DOHH2 (cell line): ENCODE data around the gene RFPL4A.

ENCODE experiments used
- H3F3A ChIP-seq: fragments of 200-600 bp; sonication (generic), shearing (Covaris generic); 2 replicates; pipeline ENCODE4 v1.6.0; 2016; ENCODE audit warnings: antibody characterized with exemption, mild to moderate bottlenecking; ENCODE audit not compliant: control insufficient read depth, insufficient read depth
- H3K27ac ChIP-seq: fragments of 200-600 bp; sonication (generic); 2 replicates; pipeline ENCODE4 v1.5.1; 2014; ENCODE audit warnings: low read depth, mild to moderate bottlenecking, low read length, moderate library complexity
- H3K27me3 ChIP-seq: fragments of 200-600 bp; sonication (generic); 2 replicates; pipeline ENCODE4 v1.6.1; 2014; ENCODE audit warnings: mild to moderate bottlenecking, low read length, mixed read lengths; ENCODE audit not compliant: control insufficient read depth
- H3K36me3 ChIP-seq: fragments of 200-600 bp; sonication (generic); 2 replicates; pipeline ENCODE4 v1.6.1; 2014; ENCODE audit warnings: mild to moderate bottlenecking, low read length, moderate library complexity, mixed read lengths; ENCODE audit not compliant: control insufficient read depth
- H3K4me1 ChIP-seq: fragments of 200-600 bp; sonication (generic); 2 replicates; pipeline ENCODE4 v1.6.1; 2014; ENCODE audit warnings: mild to moderate bottlenecking, low read length, mixed read lengths; ENCODE audit not compliant: control insufficient read depth
- H3K4me2 ChIP-seq: fragments of 200-600 bp; sonication (generic); 2 replicates; pipeline ENCODE4 v1.6.0; 2014; ENCODE audit warnings: mild to moderate bottlenecking, low read length, moderate library complexity
- H3K4me3 ChIP-seq: fragments of 200-600 bp; sonication (generic); 2 replicates; pipeline ENCODE4 v1.5.1; 2014; ENCODE audit warnings: mild to moderate bottlenecking, low read length, mixed read lengths
- H3K79me2 ChIP-seq: fragments of 200-600 bp; sonication (generic); 2 replicates; pipeline ENCODE4 v1.6.1; 2014; ENCODE audit warnings: mild to moderate bottlenecking, low read length, mixed read lengths; ENCODE audit not compliant: control insufficient read depth
- H3K9me2 ChIP-seq: fragments of 200-600 bp; sonication (generic); replicated peaks from 2 replicates; pipeline ENCODE4 v1.6.1; 2014; ENCODE audit warnings: mild to moderate bottlenecking, low read length, mixed read lengths; ENCODE audit not compliant: control insufficient read depth
- H3K9me3 ChIP-seq: fragments of 200-600 bp; sonication (generic); 2 replicates; pipeline ENCODE4 v1.6.1; 2014; ENCODE audit warnings: antibody characterized with exemption, low read length, mixed read lengths; ENCODE audit not compliant: control insufficient read depth, insufficient read depth
- H4K20me1 ChIP-seq: fragments of 200-600 bp; sonication (generic); 2 replicates; pipeline ENCODE4 v1.6.0; 2014; ENCODE audit warnings: low read depth, mild to moderate bottlenecking, antibody characterized with exemption, low read length, moderate library complexity; ENCODE audit not compliant: control insufficient read depth, insufficient read depth
- CTCF ChIP-seq: fragments of 200-600 bp; sonication (generic); IDR thresholded peaks from one replicate; pipeline ENCODE4 v1.5.1; 2014; ENCODE audit warnings: antibody characterized with exemption, mild to moderate bottlenecking, low read depth, low read length; ENCODE audit not compliant: poor library complexity, severe bottlenecking
- EZH2phosphoT487 ChIP-seq: fragments of 200-600 bp; sonication (generic); IDR thresholded peaks from 2 replicates; pipeline ENCODE4 v1.6.1; 2017; ENCODE audit warnings: borderline replicate concordance, mild to moderate bottlenecking, antibody characterized with exemption, low read length, moderate library complexity, mixed read lengths

Gene RFPL4A

DNA sequence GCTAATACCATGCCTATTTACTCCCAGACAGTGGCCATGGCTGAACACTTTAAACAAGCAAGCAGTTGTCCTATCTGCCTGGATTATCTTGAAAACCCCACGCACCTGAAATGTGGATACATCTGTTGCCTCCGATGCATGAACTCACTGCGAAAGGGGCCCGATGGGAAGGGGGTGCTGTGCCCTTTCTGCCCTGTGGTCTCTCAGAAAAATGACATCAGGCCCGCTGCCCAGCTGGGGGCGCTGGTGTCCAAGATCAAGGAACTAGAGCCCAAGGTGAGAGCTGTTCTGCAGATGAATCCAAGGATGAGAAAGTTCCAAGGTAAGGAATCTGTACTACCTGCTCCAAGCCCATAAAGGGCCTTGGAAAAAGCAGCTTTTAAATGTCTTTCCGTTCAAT is 18.6 kb downstream of the RFPL4A start:
- TF ChIP-seq EZH2phosphoT487 = no peak
- TF ChIP-seq CTCF = peak; percentile 84
- no peak overlapping the region for H3K4me3 ChIP-seq
- H3K27ac ChIP-seq = no peak overlapping the region
- H3K4me1 ChIP-seq = no peaks in the 10 kb centered on the region
- no peaks in the 10 kb centered on the region for H3K9me3 ChIP-seq
- no peaks in the 10 kb centered on the region for H3F3A ChIP-seq
- H3K79me2 ChIP-seq = no peaks in the 10 kb centered on the region
- no peaks in the 10 kb centered on the region for H3K9me2 ChIP-seq
- no peaks in the 10 kb centered on the region for H4K20me1 ChIP-seq
- H3K27me3 ChIP-seq = no peaks in the 10 kb centered on the region
- H3K36me3 ChIP-seq = no peaks in the 10 kb centered on the region
- no peak overlapping the region for H3K4me2 ChIP-seq

DNA sequence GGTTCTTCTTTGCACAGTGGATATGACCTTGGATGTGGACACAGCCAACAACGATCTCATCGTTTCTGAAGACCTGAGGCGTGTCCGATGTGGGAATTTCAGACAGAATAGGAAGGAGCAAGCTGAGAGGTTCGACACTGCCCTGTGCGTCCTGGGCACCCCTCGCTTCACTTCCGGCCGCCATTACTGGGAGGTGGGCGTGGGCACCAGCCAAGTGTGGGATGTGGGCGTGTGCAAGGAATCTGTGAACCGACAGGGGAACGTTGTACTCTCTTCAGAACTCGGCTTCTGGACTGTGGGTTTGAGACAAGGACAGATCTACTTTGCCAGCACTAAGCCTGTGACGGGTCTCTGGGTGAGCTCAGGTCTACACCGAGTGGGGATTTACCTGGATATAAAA is 19.4 kb downstream of the RFPL4A start:
- no peaks in the 10 kb centered on the region for H3K9me2 ChIP-seq
- H3K79me2 ChIP-seq = no peaks in the 10 kb centered on the region
- no peaks in the 10 kb centered on the region for H4K20me1 ChIP-seq
- H3K27me3 ChIP-seq = no peaks in the 10 kb centered on the region
- no peak overlapping the region for H3K27ac ChIP-seq
- no peaks in the 10 kb centered on the region for H3K9me3 ChIP-seq
- H3K4me3 ChIP-seq = no peak overlapping the region
- H3K4me1 ChIP-seq = no peaks in the 10 kb centered on the region
- TF ChIP-seq CTCF (no peak), EZH2phosphoT487 (no peak)
- H3K36me3 ChIP-seq = no peaks in the 10 kb centered on the region
- H3F3A ChIP-seq = no peaks in the 10 kb centered on the region
- H3K4me2 ChIP-seq = no peak overlapping the region

DNA sequence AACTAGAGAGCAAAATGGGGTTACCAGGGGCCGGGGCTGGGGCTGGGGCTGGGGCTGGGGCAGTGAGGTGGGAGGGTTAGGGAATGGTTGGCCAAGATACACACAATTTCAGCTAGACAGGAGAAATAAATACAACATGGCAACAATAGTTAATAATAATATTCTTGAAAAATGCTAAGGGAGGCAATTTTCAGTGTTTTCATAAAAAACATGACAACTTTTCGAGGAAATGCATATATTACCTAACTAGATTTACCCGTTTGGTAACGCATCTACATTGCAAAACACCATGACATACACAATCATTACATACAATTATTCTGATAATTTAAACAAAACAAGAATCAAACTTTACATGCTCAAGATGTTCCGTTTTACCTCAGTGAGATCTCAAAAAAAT is 22.2 kb downstream of the RFPL4A start:
- Histone ChIP-seq H3K27ac (no peak overlapping the region), H3K9me3 (no peaks in the 10 kb centered on the region), H3K4me2 (no peak overlapping the region), H3K4me1 (no peaks in the 10 kb centered on the region), H3K9me2 (no peaks in the 10 kb centered on the region), H3K36me3 (no peaks in the 10 kb centered on the region), H3K4me3 (no peak overlapping the region), H3F3A (no peaks in the 10 kb centered on the region), H3K27me3 (no peaks in the 10 kb centered on the region), H3K79me2 (no peaks in the 10 kb centered on the region), H4K20me1 (no peaks in the 10 kb centered on the region)
- no peak for TF ChIP-seq CTCF
- no peak for TF ChIP-seq EZH2phosphoT487

DNA sequence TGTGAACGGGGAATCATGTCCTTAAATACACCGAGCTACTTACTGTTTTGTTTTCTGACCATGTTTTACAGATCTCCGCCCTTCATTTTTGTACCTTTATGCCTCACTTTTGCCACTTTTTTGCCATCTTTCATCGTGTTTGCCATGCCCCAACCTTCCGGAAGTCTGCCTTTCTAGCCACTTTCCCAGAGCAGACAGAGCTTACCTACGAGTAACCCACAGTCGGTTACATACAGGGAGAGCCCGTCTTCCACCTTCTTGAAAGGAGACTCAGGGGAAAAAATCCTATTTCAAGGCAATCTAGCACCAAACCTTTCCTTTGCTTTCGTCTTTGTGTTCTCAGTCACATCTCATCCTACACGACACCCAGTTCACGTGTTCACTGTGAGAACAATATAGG is 36.1 kb downstream of the RFPL4A start:
- Histone ChIP-seq H3K79me2 (no peaks in the 10 kb centered on the region), H3K27ac (no peak overlapping the region), H3F3A (no peaks in the 10 kb centered on the region), H3K36me3 (no peaks in the 10 kb centered on the region), H3K9me3 (no peaks in the 10 kb centered on the region), H3K4me2 (no peak overlapping the region), H3K4me1 (peaks cover 4% of the 10 kb centered on the region; the same call in 1 of the 2 replicates), H3K27me3 (no peaks in the 10 kb centered on the region), H3K4me3 (no peak overlapping the region), H4K20me1 (no peaks in the 10 kb centered on the region), H3K9me2 (no peaks in the 10 kb centered on the region)
- TF ChIP-seq CTCF (no peak), EZH2phosphoT487 (no peak)
